Muscle layer of duodenum (tissue), 2 donors: ENCODE measurements around the gene MIX23.
"Not testable (repeated sequence)": the region's sequence is repeated elsewhere in the genome, so short reads cannot be mapped to it uniquely, and the experiment has no call there.

Experiments
- H3K27ac ChIP-seq: one replicate; pipeline ENCODE4 v1.7.0; 2013; ENCODE audit warnings: mild to moderate bottlenecking, low read length
- H3K27me3 ChIP-seq: one replicate; pipeline ENCODE4 v1.7.0; 2013; ENCODE audit warnings: low read depth, mild to moderate bottlenecking, control low read depth, low read length
- H3K36me3 ChIP-seq, 2 donors: one replicate each; pipeline ENCODE4 v1.7.0; 2013; ENCODE audit warnings: low read length in 2 of 2, control low read depth in 1 of 2, mild to moderate bottlenecking in 1 of 2; ENCODE audit not compliant: insufficient read depth in 2 of 2, control insufficient read depth in 1 of 2
- H3K4me1 ChIP-seq, 2 donors: one replicate each; pipeline ENCODE4 v1.7.0; 2013; ENCODE audit warnings: low read length in 2 of 2, mild to moderate bottlenecking in 2 of 2, control low read depth in 1 of 2, moderate library complexity in 1 of 2; ENCODE audit not compliant: insufficient read depth in 2 of 2, control insufficient read depth in 1 of 2
- H3K4me3 ChIP-seq, 2 donors: one replicate each; pipeline ENCODE4 v1.7.0; 2013; ENCODE audit warnings: low read length in 2 of 2, low read depth in 1 of 2, mild to moderate bottlenecking in 1 of 2
- H3K9me3 ChIP-seq, 2 donors: one replicate each; pipeline ENCODE4 v1.7.0; 2013; ENCODE audit warnings: low read length in 2 of 2, control low read depth in 1 of 2, mild to moderate bottlenecking in 1 of 2; ENCODE audit not compliant: control insufficient read depth in 1 of 2
- donor health status: healthy.

MIX23 gene

DNA sequence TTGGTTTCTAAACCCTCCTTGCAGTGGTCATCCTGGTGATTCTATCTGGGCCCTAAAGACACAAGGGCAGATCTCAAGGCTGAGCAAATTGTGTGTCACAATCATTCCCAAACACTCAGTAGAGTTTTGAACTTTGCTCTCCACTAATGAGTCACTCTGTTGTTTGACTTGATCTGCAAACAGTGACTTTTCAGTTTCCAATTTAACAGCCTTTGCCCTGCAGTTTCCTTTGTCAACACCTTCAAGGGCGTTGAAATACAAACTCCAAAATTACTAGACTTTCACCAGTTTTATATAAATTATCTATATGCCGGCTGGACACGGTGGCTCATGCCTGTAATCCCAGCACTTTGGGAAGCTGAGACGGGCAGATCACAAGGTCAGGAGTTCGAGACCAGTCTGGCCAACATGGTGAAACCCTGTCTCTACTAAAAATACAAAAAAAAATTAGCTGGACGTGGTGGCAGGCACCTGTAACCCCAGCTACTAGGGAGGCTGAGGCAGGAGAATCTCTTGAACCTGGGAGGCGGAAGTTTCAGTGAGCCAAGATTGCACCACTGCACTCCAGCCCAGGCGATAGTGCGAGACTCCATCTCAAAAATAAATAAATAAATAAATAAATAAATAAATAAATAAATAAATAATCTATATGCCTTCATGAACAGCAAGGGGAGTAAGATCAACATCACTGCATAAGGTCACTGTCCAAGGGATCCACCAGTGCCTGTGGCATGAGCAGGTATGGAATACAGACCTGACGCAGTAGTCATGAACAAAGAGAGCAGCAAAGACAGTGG lies 17.3 kb downstream of the MIX23 start:
- H3K4me3 ChIP-seq, H3K27ac ChIP-seq, H3K9me3 ChIP-seq, H3K27me3 ChIP-seq, H3K4me1 ChIP-seq: not testable (repeated sequence)
- peaks cover 12 to 60% of the 10 kb centered on the region in 2 donors for H3K36me3 ChIP-seq

- H3K4me3 ChIP-seq, result no peak overlapping the region
- no peak overlapping the region for H3K27ac ChIP-seq
- no peaks in the 10 kb centered on the region for H3K9me3 ChIP-seq
- H3K36me3 ChIP-seq, result peaks cover 12 to 53% of the 10 kb centered on the region in 2 donors
- H3K27me3 ChIP-seq, result no peaks in the 10 kb centered on the region
- no peaks in the 10 kb centered on the region for H3K4me1 ChIP-seq
Observed at GRCh38 chr3:122365073-122365472, 18.0 kb downstream of the MIX23 start.

DNA sequence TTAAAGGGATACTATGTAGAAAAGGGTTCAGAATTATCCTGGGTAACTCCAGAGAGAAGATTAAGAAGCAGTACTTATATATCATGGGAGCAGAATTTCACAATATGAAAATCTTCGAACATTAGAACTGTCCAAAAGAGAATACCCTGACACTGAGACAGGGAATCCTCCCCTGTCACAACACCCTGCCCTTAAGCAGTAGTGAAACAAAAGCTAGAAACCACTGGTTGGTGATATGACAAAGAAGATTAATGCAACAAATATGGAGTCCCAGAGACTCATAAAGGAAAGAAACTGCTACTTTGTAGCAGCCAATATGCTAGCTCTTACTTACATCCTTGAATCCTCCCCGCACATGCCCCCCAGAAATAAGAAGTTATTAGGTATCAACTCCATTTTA lies 18.5 kb downstream of the MIX23 start:
- Histone ChIP-seq H3K4me1 (no peaks in the 10 kb centered on the region), H3K4me3 (no peak overlapping the region), H3K36me3 (peaks cover 12 to 49% of the 10 kb centered on the region in 2 donors), H3K27me3 (no peaks in the 10 kb centered on the region), H3K27ac (no peak overlapping the region), H3K9me3 (no peaks in the 10 kb centered on the region)

- H3K4me1 ChIP-seq, result no peaks in the 10 kb centered on the region
- H3K36me3 ChIP-seq, result peaks cover 14 to 51% of the 10 kb centered on the region in 2 donors
- no peaks in the 10 kb centered on the region for H3K27me3 ChIP-seq
- H3K4me3 ChIP-seq, result no peak overlapping the region
- H3K27ac ChIP-seq, result no peak overlapping the region
- no peaks in the 10 kb centered on the region for H3K9me3 ChIP-seq
Observed at GRCh38 chr3:122362026-122362425, 21.0 kb downstream of the MIX23 start.

GRCh38 chr3:122358703-122359032 lies 24.4 kb downstream of the MIX23 start:
- H3K4me3 ChIP-seq, result no peak overlapping the region
- no peaks in the 10 kb centered on the region for H3K4me1 ChIP-seq
- H3K36me3 ChIP-seq, result peaks cover 14 to 29% of the 10 kb centered on the region in 2 donors
- H3K27ac ChIP-seq, result no peak overlapping the region
- H3K27me3 ChIP-seq, result no peaks in the 10 kb centered on the region
- no peaks in the 10 kb centered on the region for H3K9me3 ChIP-seq

- Histone ChIP-seq H3K27ac (no peak overlapping the region), H3K9me3 (no peaks in the 10 kb centered on the region), H3K27me3 (no peaks in the 10 kb centered on the region), H3K4me3 (no peak overlapping the region), H3K4me1 (no peaks in the 10 kb centered on the region), H3K36me3 (peaks cover 14 to 25% of the 10 kb centered on the region in 2 donors)
Observed at GRCh38 chr3:122357828-122358702, 25.0 kb downstream of the MIX23 start.

GRCh38 chr3:122356402-122356801 lies 26.6 kb downstream of the MIX23 start:
- H3K4me1 ChIP-seq, result no peaks in the 10 kb centered on the region

DNA sequence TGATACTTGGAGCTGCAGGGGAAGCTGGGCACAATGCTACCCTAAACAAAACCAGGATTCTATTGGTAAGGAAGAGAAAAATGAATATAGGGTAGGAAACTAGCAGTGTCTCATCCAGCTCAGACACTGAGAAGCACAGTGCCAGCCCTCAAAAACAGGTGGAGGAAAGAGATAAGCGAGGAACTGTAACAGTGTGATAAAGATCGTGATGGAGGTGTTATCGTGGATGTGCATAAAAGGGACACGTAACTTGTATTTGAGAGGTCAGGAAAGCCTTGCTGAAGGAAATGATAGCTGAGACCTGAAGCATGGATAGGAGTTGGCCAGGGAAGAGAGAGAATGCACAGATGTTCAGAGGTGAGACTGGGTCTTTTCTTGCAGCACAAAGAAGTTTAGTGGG lies 27.4 kb downstream of the MIX23 start:
- peaks cover 7 to 14% of the 10 kb centered on the region in 2 donors for H3K36me3 ChIP-seq
- H3K27me3 ChIP-seq, result no peaks in the 10 kb centered on the region
- H3K4me3 ChIP-seq, result no peak overlapping the region
- H3K4me1 ChIP-seq, result no peaks in the 10 kb centered on the region
- no peaks in the 10 kb centered on the region for H3K9me3 ChIP-seq
- H3K27ac ChIP-seq, result no peak overlapping the region

More at GRCh38 chr3:122356402-122356801, 26.6 kb downstream of the MIX23 start:
- Histone ChIP-seq H3K4me3 (no peak overlapping the region), H3K36me3 (peaks cover 7 to 14% of the 10 kb centered on the region in 2 donors), H3K27me3 (no peaks in the 10 kb centered on the region), H3K27ac (no peak overlapping the region), H3K9me3 (no peaks in the 10 kb centered on the region)

DNA sequence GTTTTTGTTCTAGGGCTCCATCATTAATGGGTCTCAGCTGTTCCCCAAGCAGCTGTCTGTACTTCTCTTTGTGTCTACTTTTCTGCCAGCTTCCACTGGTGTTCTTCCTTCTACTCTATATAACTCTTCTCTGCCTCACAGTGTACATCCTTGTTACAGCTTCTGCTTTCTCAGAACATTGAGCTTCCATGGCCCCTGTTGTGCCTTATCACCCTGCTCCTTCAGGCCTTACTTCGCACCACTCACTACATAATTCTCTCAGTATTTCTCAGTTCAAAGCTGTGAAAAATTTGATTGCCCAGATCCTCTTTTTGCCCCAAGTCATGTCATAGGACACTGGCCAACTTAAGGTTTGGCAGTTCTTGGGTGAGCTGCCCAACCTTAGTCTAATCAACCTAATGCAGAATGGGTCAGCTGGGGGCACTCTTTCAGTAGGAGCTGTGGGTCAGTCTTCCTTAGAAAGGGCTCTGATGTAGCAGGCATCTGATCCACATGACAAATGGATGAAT lies 29.1 kb downstream of the MIX23 start:
- Histone ChIP-seq H3K9me3 (no peaks in the 10 kb centered on the region), H3K36me3 (peaks cover 7 to 11% of the 10 kb centered on the region in 2 donors), H3K4me1 (no peaks in the 10 kb centered on the region), H3K27ac (no peak overlapping the region), H3K27me3 (no peaks in the 10 kb centered on the region), H3K4me3 (no peak overlapping the region)

DNA sequence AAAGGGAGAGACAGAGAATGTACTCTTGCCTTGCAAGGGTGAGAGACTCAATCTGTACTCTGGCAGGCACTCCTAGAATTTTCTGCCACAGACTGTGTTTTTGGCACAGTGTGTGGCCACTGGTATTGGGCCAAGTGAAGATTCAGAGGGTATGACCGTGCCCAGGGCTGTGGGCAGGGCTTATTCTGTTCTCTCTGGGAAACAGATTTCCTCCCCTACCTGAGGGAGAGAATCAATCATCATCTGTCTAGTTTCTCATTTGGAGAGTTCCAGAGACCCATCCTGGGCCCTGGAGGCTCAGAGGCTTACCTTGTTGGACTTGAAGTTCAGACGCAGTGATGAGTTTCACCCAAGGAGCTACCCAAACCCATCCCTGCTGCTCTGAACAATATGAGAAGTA lies 29.8 kb downstream of the MIX23 start:
- H3K36me3 ChIP-seq, result peaks cover under 1 to 4% of the 10 kb centered on the region in 2 donors
- H3K27ac ChIP-seq, result no peak overlapping the region
- H3K4me3 ChIP-seq, result no peak overlapping the region
- H3K27me3 ChIP-seq, result no peaks in the 10 kb centered on the region
- H3K9me3 ChIP-seq, result no peaks in the 10 kb centered on the region
- H3K4me1 ChIP-seq, result no peaks in the 10 kb centered on the region

GRCh38 chr3:122351612-122352011 lies 31.4 kb downstream of the MIX23 start:
- H3K27me3 ChIP-seq, result no peaks in the 10 kb centered on the region

More at GRCh38 chr3:122351612-122352011, 31.4 kb downstream of the MIX23 start:
- H3K4me3 ChIP-seq, result no peak overlapping the region
- H3K27ac ChIP-seq, result no peak overlapping the region
- no peaks in the 10 kb centered on the region for H3K9me3 ChIP-seq
- no peaks in the 10 kb centered on the region for H3K4me1 ChIP-seq
- no peaks in the 10 kb centered on the region for H3K36me3 ChIP-seq
